GM12875 (cell line): ENCODE measurements around the gene NRL.

Source experiments
- H3K4me3 ChIP-seq: one replicate; pipeline ENCODE4 v1.5.1; 2011; ENCODE audit warnings: low read depth, low read length, control low read depth
- TF ChIP-seq, protein P1 (sequence below): IDR thresholded peaks from 2 replicates; pipeline ENCODE4 v1.5.1; 2011; ENCODE audit warnings: low read depth, mild to moderate bottlenecking, control low read depth, inconsistent platforms, low read length, moderate library complexity, borderline replicate concordance; ENCODE audit not compliant: insufficient read depth

Gene NRL

GRCh38 chr14:24057867-24058259, 56.9 kb downstream of the NRL start:
- no peak overlapping the region for H3K4me3 ChIP-seq
- TF ChIP-seq, protein P1, sequence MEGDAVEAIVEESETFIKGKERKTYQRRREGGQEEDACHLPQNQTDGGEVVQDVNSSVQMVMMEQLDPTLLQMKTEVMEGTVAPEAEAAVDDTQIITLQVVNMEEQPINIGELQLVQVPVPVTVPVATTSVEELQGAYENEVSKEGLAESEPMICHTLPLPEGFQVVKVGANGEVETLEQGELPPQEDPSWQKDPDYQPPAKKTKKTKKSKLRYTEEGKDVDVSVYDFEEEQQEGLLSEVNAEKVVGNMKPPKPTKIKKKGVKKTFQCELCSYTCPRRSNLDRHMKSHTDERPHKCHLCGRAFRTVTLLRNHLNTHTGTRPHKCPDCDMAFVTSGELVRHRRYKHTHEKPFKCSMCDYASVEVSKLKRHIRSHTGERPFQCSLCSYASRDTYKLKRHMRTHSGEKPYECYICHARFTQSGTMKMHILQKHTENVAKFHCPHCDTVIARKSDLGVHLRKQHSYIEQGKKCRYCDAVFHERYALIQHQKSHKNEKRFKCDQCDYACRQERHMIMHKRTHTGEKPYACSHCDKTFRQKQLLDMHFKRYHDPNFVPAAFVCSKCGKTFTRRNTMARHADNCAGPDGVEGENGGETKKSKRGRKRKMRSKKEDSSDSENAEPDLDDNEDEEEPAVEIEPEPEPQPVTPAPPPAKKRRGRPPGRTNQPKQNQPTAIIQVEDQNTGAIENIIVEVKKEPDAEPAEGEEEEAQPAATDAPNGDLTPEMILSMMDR = no peak

GRCh38 chr14:24057271-24057670, 57.5 kb downstream of the NRL start:
- no peak overlapping the region for H3K4me3 ChIP-seq
- TF ChIP-seq, protein P1 = no peak

DNA sequence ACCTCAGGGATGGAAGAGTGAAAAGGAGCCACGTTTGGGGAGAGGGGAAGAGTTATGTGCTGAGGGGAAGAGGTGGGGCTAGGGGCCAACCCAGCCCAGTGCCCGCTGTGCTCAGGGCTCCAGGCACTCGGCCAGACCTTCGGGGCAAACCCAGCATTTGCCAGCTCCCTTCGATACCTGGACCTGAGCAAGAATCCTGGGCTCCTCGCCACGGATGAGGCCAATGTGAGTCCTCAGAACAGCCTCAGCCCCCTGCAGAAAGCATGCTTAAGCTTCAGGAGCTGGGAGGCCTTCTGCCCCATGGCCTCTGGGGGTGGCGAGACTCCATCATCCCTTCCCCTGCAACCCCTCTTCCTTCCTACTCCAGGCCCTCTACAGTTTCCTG, 58.0 kb downstream of the NRL start:
- no peak overlapping the region for H3K4me3 ChIP-seq
- TF ChIP-seq, protein P1 = no peak

GRCh38 chr14:24055971-24056799, 58.6 kb downstream of the NRL start:
- TF ChIP-seq, protein P1 = no peak
- no peak overlapping the region for H3K4me3 ChIP-seq

GRCh38 chr14:24054646-24055045, 60.1 kb downstream of the NRL start:
- H3K4me3 ChIP-seq = no peak overlapping the region
- TF ChIP-seq, protein P1 = no peak

GRCh38 chr14:24054324-24054641, 60.5 kb downstream of the NRL start:
- H3K4me3 ChIP-seq = no peak overlapping the region
- TF ChIP-seq, protein P1 = no peak
